Astrocyte of the cerebellum (primary cell): Measurements from ENCODE around the gene C2orf92.
"Not testable (repeated sequence)": the region's sequence is repeated elsewhere in the genome, so short reads cannot be mapped to it uniquely, and the experiment has no call there.

Experiments
- DNase-seq: peaks from one replicate; pipeline ENCODE4 v3.0.0-alpha.2; 2011; ENCODE audit warnings: low read depth
- H3K4me3 ChIP-seq: 2 replicates; pipeline ENCODE4 v1.5.1; 2011; ENCODE audit warnings: mild to moderate bottlenecking, low read depth, low read length, moderate library complexity
- CTCF ChIP-seq: IDR thresholded peaks from 2 replicates; pipeline ENCODE4 v1.5.1; 2012; ENCODE audit warnings: low read length, low read depth, moderate library complexity, mild to moderate bottlenecking; ENCODE audit errors: missing control alignments
- in situ Hi-C: cut with HindIII; loops from 2 replicates; pipeline ENCODE4 v1.10.0; 2017; ENCODE audit warnings: low sequenced_read_pairs

The C2orf92 gene

GRCh38 chr2:97707362-97708047 lies 38.0 kb downstream of the C2orf92 start:
- TF ChIP-seq CTCF = no peak
- no peak overlapping the region for H3K4me3 ChIP-seq
- in situ Hi-C loops = no loop called here
- no peak for DNase-seq

GRCh38 chr2:97708048-97708380 lies 38.5 kb downstream of the C2orf92 start:
- DNase-seq = no peak
- TF ChIP-seq CTCF = no peak
- in situ Hi-C loops = no loop called here
- no peak overlapping the region for H3K4me3 ChIP-seq

GRCh38 chr2:97708608-97709007 lies 39.1 kb downstream of the C2orf92 start:
- H3K4me3 ChIP-seq = no peak overlapping the region
- DNase-seq = no peak
- in situ Hi-C loops = no loop called here
- no peak for TF ChIP-seq CTCF

GRCh38 chr2:97711394-97711711 lies 41.8 kb downstream of the C2orf92 start:
- in situ Hi-C loops = no loop called here

GRCh38 chr2:97712175-97712574 lies 42.7 kb downstream of the C2orf92 start:
- DNase-seq, H3K4me3 ChIP-seq, in situ Hi-C loops: not testable (repeated sequence)

More at GRCh38 chr2:97711394-97711711, 41.8 kb downstream of the C2orf92 start:
- TF ChIP-seq CTCF = no peak
- no peak overlapping the region for H3K4me3 ChIP-seq
- DNase-seq = no peak

DNA sequence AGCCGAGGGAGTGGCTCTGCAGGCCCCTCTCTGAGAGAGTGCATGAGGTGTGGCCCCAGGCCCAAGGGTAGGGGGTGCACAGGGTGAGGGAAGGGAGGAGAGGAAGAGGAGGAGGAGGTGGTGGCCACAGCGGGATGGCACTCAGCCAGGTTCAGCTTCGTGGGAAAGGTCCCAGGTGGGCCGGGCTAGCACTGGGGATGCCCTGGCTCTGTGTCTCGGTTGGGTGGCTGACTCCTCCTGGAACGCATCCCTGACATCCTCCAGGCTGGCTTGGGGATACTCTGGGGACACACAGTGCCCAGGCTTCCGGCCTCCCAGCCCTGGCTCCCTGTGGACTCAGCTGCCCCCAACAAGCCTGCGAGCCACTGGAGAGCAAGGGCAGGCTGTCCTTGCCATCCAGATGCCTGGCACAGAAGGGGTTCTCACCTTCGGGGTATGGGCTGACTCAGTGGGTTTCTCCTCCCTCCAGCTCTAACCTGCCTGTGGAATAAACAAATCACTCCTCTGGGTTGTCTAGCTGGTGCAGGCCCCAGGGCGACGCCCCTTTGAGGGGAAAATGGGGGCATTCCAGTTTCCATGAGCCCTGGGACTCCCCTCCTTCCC lies 43.3 kb downstream of the C2orf92 start:
- no peak for DNase-seq
- H3K4me3 ChIP-seq = no peak overlapping the region
- in situ Hi-C loops = no loop called here
- TF ChIP-seq CTCF = no peak

- DNase-seq = no peak
- in situ Hi-C loops = no loop called here
- TF ChIP-seq CTCF = no peak
- no peak within 1 kb of the TSS for H3K4me3 ChIP-seq
Observed at GRCh38 chr2:97713296-97714083, 44.0 kb downstream of the C2orf92 start, which contains the start of gene ZAP70. TSS of gene ZAP70 (plus strand) at chr2:97713576. CDS start at chr2:97724037, 10,461 bp downstream.
